HG03520 (cell line): ENCODE data around the gene DOCK1.

ENCODE experiments used
- ATAC-seq: cut with Tn5 transposase; IDR thresholded peaks from one replicate; pipeline ENCODE4 v1.9.1; 2021; ENCODE audit warnings: mild to moderate bottlenecking, moderate library complexity; ENCODE audit not compliant: unreplicated experiment

DOCK1 gene

DNA sequence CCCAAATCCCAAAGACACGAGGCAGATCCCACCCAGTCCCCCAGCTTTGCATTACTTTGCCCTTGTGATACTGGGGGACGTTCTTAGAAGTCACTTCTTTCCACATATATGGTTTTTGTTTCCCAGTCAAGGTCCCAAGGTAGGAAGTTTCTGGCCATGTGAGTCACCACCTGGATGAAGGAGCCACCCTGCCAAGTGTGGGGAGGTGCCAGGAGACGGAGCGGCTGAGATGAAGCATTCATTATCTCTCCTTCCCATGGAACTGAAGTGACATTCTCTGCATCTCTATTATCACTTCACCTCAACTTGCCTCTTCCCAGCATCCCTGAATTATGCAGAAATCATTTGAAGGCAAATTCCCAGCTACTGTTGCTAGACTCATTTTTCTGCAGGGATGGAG is 427.4 kb downstream of the DOCK1 start:
- no peak for ATAC-seq

DNA sequence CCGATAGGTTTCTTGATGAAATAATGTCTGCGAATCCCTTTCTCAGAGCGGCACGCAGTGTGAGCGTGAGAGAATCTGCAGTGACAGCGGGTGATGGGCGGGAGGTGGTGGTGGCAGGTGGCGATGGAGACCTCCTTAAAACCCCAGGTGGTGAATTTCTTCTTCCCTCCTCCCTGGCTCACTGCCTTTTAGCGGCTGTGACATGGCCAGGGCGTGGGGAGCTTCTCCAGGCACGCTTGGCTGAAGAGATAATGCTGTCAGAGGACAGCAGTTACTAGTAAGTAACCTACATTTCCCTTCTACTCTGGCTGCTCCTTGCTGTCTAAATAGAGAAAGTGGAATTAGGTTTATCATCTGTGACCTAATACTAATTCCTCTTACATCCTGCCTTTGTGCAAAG is 432.6 kb downstream of the DOCK1 start:
- ATAC-seq = no peak

DNA sequence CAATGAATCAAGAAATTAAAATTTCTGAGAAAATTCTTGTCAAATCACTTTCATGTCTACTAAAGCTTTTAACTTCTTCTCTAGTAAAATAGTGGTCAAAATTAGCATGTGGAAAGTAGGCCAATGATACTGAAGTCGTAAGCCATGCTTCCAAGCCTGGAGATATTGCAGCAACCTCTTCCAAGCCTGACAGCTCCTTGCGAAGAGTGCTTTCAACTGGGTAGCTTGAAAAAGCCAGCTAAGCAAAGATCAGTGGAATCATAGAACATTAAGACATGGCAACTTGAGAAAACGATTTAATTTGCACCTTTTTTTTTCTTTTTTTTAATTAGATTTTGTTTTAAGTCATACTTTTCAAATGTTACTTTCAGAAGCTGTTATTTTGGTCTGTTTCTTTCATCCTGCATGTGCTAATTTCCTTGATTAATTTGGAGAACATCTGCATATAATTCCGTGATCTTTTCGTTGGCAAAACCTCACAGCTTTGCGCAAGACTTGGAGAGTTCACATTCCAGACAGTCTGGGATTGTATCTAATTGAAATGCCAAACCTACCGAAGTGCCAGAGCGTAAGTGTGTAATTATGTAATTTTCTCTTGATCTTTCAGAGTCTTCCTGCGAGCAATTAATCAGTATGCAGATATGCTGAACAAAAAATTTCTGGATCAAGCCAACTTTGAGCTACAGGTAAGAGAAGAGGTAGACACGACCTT is 433.3 kb downstream of the DOCK1 start:
- no peak for ATAC-seq

DNA sequence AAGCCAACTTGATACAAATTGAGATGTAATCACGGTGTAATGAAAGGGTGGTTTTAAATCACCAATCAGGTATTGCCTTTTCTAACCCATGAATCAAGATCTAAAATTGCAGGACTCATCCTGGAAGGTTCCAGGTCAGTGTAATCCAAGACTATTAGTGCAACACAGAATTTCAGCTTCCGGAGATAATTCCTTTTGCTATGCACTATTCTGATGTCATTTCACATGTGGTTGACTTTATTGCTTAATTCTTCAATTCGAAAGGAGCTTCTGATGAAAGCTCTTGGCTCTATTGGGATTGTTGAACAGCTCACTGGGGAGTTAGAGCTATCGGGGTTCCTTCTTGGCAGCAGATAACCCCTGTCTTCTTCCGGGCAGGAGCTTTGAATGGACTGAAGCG is 438.6 kb downstream of the DOCK1 start:
- no peak for ATAC-seq

DNA sequence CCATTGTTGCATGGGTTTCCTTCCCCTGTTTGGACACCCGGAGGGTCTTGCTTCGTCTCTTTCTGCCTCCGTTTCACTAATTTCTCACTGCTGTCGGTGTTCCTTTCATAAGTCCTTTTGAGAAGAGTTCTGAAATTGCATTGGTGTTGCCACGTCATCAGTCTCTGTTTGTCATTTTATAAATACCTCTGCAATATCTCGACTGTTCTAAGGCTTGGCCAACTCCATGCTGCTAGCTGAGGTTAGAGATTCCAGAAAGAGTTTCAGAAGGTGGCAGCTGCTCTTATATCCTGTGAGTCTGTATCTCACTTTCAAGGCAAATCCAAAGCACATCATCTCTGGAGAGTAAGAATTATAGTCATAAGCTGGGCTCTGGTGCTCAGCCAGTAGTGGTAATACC is 439.1 kb downstream of the DOCK1 start:
- no peak for ATAC-seq

DNA sequence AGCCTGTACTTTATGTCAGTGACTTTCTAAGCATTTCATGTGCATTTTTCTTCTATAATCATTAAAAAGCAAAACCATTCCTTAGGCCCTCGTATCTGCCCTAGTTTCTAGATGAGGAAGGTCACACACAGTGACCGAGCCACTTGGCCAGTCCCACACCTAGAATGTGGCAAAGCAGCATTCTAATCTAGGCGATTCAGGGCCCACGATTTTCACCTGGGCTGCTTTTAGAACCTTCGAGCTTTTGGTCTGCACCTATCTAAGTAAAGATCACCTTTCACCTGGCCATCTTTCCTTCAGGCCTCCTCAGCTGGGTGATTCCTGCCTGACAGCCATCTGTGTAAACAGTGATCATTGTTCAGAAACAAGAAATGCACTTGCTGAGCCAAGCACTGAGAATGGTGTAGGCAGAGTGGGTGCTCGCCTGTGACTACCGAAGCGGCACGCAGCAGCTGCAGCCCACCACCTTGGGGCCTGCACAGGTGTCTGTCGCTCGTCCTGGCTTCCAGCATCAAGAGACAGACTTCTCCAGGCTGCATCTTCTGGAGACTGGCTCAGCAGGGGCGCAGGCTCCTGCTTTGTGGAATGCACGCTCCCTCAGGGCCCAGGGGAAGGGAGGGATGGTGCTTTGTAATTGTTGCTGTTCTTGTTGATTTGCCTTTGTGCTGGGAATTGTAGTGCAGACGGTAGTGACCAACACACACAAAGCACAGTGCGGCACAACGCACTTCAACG is 440.2 kb downstream of the DOCK1 start:
- ATAC-seq = no peak

DNA sequence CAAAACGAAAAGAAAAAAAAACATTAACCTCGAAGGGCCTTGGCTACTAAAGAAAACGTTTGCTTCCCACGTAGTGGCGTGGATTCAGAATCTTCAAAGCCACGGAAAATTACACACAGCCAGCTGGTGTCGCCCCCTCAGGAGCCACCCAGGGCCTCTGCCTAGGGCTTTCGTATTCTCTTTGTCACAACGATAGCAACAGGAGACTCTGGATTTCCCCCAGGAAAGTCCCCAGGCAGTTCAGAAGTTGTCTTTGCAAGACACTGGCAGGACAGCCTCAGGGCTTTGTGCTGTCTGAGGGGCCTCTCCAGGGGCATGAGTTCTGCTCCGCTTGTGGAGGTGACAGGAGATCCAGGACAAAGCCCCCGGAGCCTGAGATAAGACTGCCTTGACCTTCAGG is 441.4 kb downstream of the DOCK1 start:
- no peak for ATAC-seq

DNA sequence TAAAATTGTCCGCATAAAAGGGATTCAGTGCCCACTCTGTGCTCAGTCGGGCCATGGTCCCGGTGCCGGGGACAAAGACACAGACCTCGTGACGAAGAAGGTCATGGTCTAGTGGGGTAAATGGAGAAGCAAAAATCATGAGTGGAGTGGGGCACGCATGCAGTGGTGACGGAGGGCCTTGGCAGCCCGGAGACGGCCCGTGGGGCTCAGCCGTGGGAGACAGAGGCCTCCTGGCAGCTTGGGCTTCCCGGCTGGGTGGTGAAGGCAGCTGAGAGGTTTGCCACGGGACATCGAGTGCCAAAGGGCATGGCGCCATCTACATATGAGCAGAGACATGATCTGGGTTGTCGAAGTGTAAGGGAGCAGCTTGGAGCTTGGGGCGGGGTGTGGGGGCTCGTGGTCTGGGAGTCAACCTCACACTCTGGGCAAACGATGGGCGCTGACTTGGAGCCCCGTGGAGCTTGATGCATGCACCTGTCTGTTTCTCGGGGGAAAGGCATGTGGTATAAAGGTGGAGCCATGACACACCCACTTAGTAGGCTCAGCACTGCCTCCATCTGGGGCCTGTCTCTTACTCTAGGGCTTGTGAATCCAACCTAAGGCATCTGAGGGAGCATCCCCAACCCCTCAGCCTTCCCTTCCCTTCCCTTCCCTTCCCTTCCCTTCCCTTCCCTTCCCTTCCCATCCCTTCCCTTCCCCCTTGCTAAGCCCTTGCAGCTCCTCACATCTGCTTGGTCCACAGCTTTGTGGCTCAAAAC is 442.2 kb downstream of the DOCK1 start:
- ATAC-seq = no peak

DNA sequence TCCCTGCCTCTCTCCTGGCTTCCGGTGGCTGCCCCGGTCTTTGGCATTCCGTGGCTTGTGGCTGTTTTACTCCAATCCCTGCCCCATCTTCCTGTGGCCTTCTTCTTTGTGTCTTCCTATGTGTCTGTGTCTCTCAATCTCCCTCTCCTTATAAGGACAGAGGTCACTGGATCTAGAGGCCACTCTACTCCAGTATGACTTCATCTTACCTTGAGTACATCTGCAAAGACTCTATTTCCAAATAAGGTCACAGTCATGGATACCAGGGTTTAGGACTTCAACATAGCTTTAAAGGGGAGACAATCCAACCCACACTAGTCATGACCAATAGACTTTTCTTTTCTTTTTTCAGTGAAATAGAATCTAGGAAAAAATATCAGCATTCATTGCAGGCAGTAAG is 444.5 kb downstream of the DOCK1 start:
- no peak for ATAC-seq

DNA sequence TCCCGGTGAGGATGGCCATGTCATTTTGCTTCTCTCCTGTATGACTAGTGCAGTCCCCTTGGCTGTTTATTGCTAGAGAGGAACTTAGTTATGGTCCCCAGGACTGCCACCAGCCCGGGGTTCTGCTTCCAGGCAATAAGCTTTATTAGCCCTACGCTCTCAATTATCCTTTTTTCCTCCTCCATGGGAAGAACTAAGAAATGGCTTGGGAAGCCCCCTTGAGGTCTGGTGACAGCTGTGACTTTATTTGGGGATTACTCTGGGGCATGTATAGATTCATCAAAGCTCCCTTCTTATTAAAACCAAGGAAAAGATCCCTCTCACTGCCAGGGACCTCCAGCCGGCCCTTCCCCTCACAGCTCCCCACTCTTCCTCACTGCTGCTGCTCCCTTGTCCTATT is 446.3 kb downstream of the DOCK1 start:
- ATAC-seq = no peak

DNA sequence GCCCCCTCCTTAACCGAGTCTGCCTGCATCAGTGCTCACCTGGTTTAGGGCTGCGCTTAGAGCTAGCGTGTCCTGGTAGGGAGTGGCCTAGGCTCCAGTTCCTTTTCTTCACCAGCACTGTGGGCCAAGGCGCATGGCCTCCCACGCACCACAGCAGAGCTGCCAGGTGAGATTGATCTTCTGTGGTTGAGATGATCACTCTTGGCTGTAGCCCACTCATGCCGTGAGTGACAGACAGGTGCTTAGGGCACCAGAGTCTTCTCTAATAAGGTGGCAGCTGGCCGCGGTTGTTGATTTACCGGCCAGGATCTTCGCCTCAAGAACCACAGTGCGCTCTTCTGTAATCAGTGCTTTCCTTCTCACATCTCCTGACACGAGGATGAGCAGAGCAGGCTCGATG is 448.3 kb downstream of the DOCK1 start:
- no peak for ATAC-seq

DNA sequence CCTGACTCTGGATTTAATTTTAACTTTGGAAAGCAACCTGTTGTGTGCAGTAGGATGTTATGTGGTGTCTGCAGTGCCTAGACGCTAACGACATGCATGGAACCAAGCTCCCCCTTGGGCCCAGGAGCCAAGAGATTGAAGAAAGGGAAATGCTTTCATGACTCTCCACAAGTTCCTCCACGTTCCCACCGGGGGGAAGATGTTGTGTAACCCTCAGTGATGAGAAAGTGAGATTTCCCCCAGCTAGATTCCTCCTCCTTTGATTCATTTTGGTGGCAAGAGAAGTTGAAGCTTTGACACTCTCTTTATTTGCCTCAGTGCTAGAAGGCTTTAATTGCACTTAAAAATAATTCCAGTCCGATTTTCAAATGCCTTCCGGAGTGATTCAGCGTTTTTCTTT is 449.0 kb downstream of the DOCK1 start:
- ATAC-seq = no peak

DNA sequence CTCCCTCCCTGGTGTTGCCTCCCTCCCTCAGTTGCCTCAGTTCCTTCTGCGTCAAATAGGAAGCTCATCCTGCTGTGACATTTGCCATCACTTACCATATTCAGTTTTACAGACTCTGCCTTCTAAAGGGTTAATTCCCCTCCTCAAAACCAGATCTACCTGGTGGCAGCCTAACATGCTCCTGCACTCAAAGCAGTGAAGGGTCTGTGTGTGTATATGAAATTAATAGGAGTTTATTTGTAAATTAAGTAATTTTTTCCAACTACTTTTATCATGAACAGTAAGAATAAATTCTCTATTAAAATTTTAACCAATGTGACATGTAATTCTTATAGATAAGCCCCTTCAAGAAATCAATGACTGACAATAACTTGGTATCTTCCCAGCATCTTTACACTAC is 449.8 kb downstream of the DOCK1 start:
- ATAC-seq = no peak

DNA sequence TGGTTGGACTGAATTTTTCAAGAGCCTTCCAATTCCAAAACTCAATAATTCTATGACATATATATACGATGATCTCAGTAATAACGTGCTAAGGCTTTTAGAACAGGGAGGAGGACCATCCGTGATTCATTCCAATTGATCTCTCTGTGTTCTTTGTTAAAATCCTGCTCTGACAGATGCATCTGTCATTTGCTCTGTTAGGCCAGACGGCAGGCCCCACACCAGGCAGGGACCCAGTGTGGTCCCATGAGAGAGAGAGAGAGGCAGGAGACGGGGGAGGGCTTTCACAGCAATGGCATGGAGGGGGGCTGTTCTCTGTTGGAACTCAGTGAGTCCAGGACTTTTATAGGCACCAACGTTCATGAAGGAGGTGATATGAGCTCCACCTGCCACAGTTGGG is 451.1 kb downstream of the DOCK1 start:
- ATAC-seq = no peak

DNA sequence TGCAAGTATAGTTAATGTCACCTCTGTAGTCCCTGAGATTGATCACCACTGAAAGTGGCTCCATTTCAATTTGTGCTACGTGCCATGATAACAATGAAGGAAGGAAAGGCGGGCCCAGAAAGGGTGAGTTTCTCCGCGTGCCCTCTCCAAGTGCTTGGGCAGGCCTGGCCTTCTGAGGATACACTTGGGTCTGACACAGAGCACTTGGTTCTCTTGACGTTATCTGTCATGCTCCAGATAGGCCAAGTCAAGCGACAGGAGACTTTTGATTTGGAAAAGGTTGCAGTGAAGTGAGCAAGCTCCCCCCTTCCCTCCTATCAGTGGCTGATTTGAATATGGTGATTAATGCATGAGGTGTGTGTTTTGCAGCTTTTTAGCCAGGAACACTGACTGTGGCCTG is 452.0 kb downstream of the DOCK1 start:
- no peak for ATAC-seq

DNA sequence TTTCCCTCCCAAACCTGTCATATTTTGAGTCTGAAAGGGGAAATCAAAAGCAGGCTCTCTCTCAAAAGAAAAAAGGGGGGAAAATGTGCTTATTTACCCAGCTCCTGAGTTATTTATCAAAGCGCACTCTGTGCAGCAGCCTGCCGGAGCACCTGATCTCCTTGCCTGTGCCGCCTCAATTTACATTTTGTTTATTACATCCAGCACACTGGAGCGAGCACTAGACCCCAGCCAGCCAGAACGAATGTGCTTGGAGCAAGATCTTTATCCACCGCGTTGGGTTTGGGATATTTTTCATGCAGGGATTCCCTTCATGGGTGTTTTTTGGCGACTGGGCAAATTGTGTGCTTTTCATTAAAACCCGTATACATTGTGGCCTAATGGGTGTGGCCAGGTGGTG is 453.1 kb downstream of the DOCK1 start:
- no peak for ATAC-seq

DNA sequence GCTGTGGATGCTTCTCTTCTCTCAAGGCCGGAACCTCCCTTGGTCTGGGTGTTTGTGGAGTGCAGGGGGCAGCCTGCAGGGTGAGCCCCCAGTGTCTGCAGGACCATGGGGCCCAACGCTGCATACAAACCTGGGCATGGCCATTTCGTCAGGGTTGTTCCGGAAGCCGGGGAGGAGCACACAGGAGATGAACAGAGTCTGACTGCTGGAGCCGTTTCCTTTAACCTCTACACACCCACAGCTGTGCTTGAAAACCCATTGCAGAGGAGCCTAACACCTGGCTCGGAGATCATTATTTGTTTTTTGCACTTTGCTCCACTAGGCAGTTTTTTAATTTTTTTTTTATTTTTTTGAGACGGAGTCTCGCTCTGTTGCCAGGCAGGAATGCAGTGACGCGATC is 458.8 kb downstream of the DOCK1 start:
- no peak for ATAC-seq

DNA sequence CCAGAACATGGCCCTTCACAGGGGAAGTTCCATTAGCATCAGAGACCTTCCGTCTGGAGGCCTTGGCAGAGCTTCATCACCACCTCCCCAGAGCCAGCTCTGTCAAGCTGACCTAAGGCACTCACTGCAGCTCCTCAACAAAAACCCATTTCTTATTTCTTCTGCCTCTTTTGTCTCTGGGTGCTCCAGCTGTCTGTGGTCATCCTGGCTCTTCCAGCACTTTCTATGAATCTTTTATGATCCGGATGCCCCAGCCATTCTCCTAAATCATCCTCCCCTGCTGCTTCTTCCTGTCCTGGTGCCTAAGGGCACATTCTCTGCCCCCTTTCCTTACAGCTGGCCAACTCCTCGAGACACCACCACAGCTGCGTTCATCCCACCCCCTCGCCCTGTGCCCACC is 462.9 kb downstream of the DOCK1 start:
- no peak for ATAC-seq

DNA sequence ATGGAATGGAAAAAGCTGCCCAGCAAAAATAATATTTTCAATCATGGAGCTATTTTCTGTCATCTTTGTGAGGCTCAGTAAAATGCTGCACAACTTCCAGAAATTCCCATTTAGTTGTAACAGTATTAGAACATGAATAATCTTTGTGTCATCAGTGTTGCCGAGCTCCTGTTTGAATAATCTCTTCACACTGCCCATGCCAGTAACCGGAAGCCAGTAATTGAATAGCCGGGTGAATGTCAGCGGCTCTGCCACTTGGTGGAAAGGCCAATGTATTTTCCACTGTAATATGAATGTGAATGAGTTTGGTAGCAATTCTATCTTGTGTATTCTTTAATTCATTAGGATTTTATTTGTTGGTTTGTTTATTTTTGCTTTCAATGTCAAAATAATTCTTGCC is 463.7 kb downstream of the DOCK1 start:
- ATAC-seq = no peak

DNA sequence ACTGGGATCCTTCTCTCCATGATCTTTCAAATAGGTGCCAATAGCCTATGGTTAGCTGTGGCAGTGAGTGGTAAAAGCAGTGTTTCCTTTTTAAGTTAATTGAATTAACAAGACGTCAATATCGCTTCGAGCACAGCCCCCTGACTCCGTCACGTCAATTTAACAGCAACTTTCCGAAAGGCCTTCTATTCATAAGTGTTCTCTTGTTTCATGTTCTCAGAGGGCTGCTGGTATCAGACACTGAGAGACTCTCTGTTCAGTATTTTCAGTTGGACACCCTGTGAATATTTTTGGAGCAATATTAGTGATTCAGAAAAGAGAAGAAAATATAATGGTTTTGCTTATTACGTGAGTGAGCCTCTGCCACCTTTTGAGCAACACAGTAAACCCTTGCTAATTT is 465.4 kb downstream of the DOCK1 start:
- ATAC-seq = no peak

DNA sequence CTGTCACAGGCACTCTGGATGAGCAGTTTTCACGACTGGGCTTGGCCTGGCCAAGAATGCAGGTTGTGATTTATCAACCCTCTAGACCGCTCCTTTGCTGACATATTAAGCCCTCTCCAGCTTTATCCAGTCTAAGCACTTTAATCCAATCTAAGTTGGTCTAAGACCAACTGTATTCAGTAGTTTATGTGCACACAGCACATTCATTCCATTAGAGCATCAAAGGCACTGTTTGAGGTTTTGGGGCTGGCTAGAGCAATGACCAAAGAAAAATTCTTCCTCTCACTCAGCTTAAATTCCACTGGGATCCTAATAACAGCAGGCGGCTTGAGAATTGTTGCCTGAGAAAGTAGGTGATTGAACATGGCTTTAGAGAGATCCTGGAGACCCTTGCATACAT is 467.1 kb downstream of the DOCK1 start:
- no peak for ATAC-seq

DNA sequence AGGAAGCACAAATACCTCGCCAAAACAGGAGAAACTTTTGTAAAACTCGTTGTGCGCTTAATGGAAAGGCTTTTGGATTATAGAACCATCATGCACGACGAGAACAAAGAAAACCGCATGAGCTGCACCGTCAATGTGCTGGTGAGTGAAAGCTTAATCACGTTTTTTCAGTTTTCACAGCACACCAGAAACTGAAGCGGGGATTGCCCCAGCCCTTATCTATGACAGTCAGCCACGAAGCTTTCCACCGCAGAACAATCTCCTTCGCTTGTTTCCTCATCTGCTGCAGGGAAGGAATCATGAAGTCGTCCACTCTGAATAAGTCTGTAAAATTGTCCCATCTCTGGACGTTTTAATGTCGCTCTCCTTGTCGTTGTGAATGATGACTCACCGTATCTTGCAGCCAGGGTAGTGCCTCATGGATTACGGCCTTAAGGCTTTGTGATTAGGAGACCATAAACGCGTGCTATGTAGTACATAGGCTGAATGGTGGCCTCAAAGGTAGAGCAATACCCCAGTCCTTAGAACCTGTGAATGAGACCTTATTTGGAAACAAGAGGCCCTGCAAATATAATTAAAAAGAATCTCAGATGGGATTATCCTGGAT is 468.9 kb downstream of the DOCK1 start:
- ATAC-seq = no peak
